ENCODE measurements around the gene TCF4.

Gene TCF4

DNA sequence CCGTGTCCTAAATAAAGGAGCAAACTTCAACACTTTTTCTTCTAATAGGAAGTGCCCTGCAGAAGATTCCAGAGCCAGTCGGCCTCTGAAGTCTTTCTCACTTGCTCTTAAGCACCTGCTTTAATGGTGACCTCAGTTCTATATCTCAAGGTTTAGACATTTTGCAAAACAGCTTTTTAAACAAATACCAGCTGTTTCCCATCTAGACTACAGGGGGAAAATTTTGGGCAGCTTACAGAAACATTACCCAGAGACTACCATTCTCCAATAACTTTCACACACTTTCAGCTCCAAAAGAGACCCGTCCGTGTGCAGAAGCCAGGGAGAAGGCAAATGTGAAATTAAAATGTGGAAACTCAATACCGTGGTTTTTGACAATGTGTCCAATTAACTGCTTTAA lies 343.4 kb downstream of the TCF4 start:
- TF ChIP-seq, protein P1, sequence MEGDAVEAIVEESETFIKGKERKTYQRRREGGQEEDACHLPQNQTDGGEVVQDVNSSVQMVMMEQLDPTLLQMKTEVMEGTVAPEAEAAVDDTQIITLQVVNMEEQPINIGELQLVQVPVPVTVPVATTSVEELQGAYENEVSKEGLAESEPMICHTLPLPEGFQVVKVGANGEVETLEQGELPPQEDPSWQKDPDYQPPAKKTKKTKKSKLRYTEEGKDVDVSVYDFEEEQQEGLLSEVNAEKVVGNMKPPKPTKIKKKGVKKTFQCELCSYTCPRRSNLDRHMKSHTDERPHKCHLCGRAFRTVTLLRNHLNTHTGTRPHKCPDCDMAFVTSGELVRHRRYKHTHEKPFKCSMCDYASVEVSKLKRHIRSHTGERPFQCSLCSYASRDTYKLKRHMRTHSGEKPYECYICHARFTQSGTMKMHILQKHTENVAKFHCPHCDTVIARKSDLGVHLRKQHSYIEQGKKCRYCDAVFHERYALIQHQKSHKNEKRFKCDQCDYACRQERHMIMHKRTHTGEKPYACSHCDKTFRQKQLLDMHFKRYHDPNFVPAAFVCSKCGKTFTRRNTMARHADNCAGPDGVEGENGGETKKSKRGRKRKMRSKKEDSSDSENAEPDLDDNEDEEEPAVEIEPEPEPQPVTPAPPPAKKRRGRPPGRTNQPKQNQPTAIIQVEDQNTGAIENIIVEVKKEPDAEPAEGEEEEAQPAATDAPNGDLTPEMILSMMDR (conservative IDR thresholded peaks at IDR 0.05; ENCODE audit: low read depth, low read length): no peak
- no peak for DNase-seq (ENCODE audit: low read depth)
- no peak overlapping the region for H3K4me3 ChIP-seq (ENCODE audit: low read length)

DNA sequence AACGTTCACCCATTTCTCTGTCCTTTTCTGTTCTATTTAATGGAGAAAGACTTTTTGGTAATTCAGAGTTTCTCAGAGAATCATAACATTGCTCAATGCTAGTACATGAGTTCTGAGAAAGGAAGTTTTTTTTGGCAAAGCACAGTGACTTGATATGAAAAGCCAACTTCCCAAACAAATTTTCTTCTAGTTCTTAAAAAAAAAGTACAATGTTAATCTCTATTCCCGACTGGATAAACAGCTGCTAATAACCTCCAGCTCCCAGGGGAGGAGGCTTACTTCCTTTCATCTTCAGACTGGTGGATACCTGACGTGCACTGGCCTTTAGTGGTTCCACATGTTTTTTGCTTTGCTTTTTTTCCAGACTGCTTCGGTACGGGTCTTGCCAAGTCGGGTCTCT lies 344.1 kb downstream of the TCF4 start:
- H3K4me3 ChIP-seq (ENCODE audit: low read length): no peak overlapping the region
- TF ChIP-seq, protein P1 (conservative IDR thresholded peaks at IDR 0.05; ENCODE audit: low read depth, low read length): no peak
- DNase-seq (ENCODE audit: low read depth): no peak

DNA sequence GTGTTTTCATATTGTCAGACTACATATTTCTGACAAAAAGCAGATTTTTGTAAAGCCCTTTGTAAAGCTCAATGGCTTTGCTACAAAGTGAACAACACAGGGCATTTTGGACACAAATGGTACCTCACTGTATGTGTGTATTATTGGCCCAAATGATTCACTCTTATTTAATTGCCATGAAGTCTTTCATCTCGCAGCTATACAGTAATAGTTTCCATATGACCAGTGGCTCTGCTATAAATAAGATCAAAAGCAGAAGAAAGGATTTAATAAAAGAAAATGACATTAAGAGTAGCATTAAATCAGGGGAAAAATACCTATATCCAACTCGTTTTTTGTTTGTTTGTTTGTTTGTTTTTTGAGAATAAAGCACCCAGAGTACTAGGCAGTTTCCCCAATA lies 344.7 kb downstream of the TCF4 start:
- DNase-seq (ENCODE audit: low read depth): no peak
- TF ChIP-seq, protein P1 (conservative IDR thresholded peaks at IDR 0.05; ENCODE audit: low read depth, low read length): no peak
- no peak overlapping the region for H3K4me3 ChIP-seq (ENCODE audit: low read length)

DNA sequence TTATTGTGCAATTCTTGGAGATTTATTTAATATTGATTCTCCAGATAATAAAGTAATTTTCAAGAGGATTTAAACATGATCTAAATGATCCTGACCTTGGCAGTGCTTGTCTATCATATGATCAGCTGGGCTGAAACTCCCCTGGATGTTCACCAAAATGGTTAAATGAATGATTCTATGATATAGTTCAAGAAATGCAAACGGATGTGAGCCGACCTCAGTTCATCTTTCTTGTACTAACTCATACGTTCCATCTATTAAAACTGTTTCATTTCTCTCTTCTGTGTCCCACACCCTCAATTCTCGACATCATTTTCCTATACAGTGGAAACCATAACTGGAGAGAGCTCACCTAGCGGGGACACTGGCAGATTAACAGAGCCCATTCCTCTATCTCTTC lies 347.0 kb downstream of the TCF4 start:
- TF ChIP-seq, protein P1 (conservative IDR thresholded peaks at IDR 0.05; ENCODE audit: low read depth, low read length): no peak
- no peak for DNase-seq (ENCODE audit: low read depth)

DNA sequence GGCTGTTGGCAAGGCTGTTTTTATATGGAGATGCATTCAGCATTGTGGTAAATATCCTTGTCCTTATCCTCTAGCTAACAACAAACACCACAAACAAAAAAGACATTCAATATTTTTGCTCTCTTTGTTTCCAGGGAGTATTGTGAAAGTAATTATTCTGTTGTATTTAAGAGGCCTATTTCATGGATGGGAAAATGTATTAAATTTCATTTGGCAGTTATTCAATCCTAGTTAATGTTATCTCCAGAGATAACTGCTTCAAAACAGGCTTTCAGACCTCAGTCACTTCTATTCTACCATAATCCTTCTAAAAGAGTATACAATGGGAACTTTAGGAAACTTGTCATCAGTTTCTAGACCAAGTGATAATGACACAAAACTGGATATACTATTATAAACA lies 348.3 kb downstream of the TCF4 start:
- no peak overlapping the region for H3K4me3 ChIP-seq (ENCODE audit: low read length)
- no peak for DNase-seq (ENCODE audit: low read depth)
- TF ChIP-seq, protein P1 (conservative IDR thresholded peaks at IDR 0.05; ENCODE audit: low read depth, low read length): no peak

More for the DNA sequence above, 347.0 kb downstream of the TCF4 start:
- no peak overlapping the region for H3K4me3 ChIP-seq (ENCODE audit: low read length)

DNA sequence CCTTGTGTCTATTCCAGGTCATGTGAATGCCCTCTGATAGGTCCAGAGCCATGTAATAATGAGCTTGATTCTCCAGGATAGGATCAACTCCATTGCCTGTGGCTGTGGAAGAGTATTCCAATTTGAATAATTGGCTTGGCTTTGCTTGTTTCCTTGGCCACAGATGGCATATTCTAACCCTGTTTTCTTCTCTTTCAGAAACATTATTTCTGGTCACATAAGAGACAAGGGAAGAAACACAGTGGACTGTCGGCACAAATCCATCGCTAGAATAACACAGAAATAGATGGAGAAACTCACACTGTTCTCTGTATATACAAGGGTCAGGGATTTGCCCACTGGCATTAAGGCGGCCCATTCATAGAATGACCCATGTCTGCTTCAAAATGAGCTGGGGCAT lies 350.3 kb downstream of the TCF4 start:
- no peak for DNase-seq (ENCODE audit: low read depth)
- TF ChIP-seq, protein P1 (conservative IDR thresholded peaks at IDR 0.05; ENCODE audit: low read depth, low read length): no peak
- no peak overlapping the region for H3K4me3 ChIP-seq (ENCODE audit: low read length)

DNA sequence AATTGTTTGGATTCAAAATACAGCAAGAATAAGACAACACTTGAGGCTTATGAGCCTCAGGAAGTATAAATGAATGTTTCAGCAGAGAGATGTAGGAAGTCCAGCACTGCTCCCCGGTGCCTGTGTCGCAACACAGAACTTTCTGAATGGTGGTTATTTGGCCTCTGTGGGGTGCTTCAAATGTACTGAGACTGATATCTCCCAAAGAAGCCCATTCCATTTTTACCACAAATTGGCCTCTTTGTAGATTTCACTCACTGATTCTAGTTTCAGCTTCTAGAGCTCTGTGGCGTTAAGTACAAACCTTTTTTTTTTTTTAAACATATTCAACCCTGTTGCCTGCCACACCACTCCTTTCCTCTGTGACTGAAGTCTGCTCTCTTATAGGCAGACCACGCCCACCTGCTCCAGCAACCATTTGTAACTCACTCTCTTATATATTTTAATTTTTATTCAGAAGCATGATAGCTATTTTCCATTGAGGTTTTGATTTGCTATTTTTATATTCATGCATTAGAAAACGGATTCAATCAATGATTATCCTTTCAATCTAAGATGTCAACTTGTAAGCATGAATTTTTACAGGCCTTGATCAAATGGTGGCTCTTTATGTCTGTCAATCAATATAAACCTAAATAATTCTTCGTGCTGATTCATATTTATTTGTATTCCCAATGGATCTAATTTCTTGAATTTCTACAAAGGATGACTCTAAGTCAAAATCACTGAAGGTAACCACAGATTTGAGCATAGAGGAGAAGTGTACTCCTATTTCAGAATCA lies 351.7 kb downstream of the TCF4 start:
- no peak for DNase-seq (ENCODE audit: low read depth)
- TF ChIP-seq, protein P1 (conservative IDR thresholded peaks at IDR 0.05; ENCODE audit: low read depth, low read length): no peak
- no peak overlapping the region for H3K4me3 ChIP-seq (ENCODE audit: low read length)
